ENCODE data around the gene MED27. TPM values are rescaled to one million over a fixed set of nuclear protein-coding genes. Genes with fewer than 3 reads are reported as not detected.
"Not testable (repeated sequence)": the region's sequence is repeated elsewhere in the genome, so short reads cannot be mapped to it uniquely, and the experiment has no call there.

MED27 gene
- total RNA-seq, 1 experiment from 2014 or later = 30.4 TPM

DNA sequence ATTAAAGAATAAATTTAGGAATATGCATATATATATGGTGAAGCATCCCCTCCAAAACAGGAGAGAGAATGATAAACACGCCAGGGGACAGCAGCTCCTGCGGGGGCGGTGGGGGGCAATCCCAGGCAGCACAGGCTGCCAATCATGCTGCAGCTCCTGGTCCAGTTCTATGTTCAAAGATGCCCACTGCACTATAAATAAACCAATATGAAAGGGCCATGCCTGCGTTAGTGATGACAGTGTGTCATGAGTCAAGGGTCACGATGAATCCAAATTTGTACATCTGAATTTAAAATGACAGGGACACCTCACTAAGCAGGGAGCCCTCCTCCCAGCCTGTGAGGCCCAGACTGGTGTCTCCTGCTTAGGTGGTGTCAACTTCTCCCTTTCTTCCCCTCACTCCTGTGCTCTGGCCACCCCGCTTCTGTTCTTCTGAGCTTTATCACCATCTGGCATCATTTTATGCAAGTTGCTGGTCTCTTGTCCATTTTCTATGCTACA lies 153.9 kb downstream of the MED27 start:
- H3K4me3 ChIP-seq (ENCODE audit: low read depth, low read length) = no peak overlapping the region
- Mint-ChIP-seq H3K27me3 (ENCODE audit: insufficient read depth, unreplicated experiment) (no peaks in the 10 kb centered on the region), H3K9me3 (ENCODE audit: unreplicated experiment) (no peaks in the 10 kb centered on the region), H3K4me1 (ENCODE audit: low read depth, unreplicated experiment) (peaks cover 15% of the 10 kb centered on the region), H3K36me3 (ENCODE audit: insufficient read depth, unreplicated experiment) (no peaks in the 10 kb centered on the region), H3K4me3 (ENCODE audit: unreplicated experiment) (no peak overlapping the region), H3K27ac (ENCODE audit: unreplicated experiment) (no peak overlapping the region)
- no peaks in the 10 kb centered on the region; the same call in 1 of the 2 replicates for H3K4me1 ChIP-seq
- intact Hi-C loops (cut with micrococcal nuclease; ENCODE audit: unreplicated experiment) = no loop called here
- CTCF ChIA-PET = no interaction called here
- no TSS peak for BruUV-seq (replicated peaks)
- H3K9me3 ChIP-seq = no peaks in the 10 kb centered on the region
- no peak for DNase-seq
- POLR2A ChIA-PET = no interaction called here
- TF ChIP-seq CTCF (IDR thresholded peaks at IDR 0.05; ENCODE audit: insufficient read depth in 1 of 2, low read depth in 1 of 2, low read length in 1 of 2, severe bottlenecking in 1 of 2, unreplicated experiment in 1 of 2) = no peak
- no peaks in the 10 kb centered on the region for H3K27me3 ChIP-seq (replicated peaks; ENCODE audit: control insufficient read depth, insufficient read depth, low read length)
- H3K36me3 ChIP-seq (ENCODE audit: control insufficient read depth, insufficient read depth, low read length) = no peaks in the 10 kb centered on the region

DNA sequence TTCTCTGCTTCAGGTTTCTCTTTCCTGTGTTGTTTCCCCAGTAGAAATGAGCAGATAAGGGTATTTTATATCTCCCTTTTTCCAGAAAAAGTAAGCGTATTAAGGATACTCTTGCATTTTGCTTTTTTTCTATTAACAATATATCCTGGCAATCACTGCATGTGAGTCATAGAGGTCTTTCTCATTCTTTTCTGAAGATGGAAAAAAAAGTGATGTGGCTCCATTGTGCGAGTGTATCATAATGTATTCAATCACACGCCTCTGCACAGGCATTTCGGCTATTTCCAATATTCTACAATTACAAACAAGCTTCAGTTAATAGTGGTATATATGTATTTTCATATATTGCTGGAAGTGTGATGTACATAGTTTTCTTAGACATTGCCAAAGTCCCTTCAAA lies 155.9 kb downstream of the MED27 start:
- H3K9me3 Mint-ChIP-seq (ENCODE audit: unreplicated experiment) = no peaks in the 10 kb centered on the region
- no peaks in the 10 kb centered on the region for H3K9me3 ChIP-seq
- BruUV-seq (replicated peaks) = no TSS peak
- H3K27me3 Mint-ChIP-seq (ENCODE audit: insufficient read depth, unreplicated experiment) = no peaks in the 10 kb centered on the region
- H3K4me1 ChIP-seq = no peaks in the 10 kb centered on the region; the same call in 1 of the 2 replicates
- H3K36me3 Mint-ChIP-seq (ENCODE audit: insufficient read depth, unreplicated experiment) = no peaks in the 10 kb centered on the region
- CTCF ChIA-PET = no interaction called here
- H3K27ac Mint-ChIP-seq (ENCODE audit: unreplicated experiment) = no peak overlapping the region
- no peak for DNase-seq
- H3K4me3 Mint-ChIP-seq (ENCODE audit: unreplicated experiment) = no peak overlapping the region
- POLR2A ChIA-PET = no interaction called here
- H3K4me1 Mint-ChIP-seq (ENCODE audit: low read depth, unreplicated experiment) = peaks cover 22% of the 10 kb centered on the region
- no peak for TF ChIP-seq CTCF (IDR thresholded peaks at IDR 0.05; ENCODE audit: insufficient read depth in 1 of 2, low read depth in 1 of 2, low read length in 1 of 2, severe bottlenecking in 1 of 2, unreplicated experiment in 1 of 2)
- no peak overlapping the region for H3K4me3 ChIP-seq (ENCODE audit: low read depth, low read length)
- H3K36me3 ChIP-seq (ENCODE audit: control insufficient read depth, insufficient read depth, low read length) = no peaks in the 10 kb centered on the region
- intact Hi-C loops (cut with micrococcal nuclease; ENCODE audit: unreplicated experiment) = no loop called here
- no peaks in the 10 kb centered on the region for H3K27me3 ChIP-seq (replicated peaks; ENCODE audit: control insufficient read depth, insufficient read depth, low read length)

DNA sequence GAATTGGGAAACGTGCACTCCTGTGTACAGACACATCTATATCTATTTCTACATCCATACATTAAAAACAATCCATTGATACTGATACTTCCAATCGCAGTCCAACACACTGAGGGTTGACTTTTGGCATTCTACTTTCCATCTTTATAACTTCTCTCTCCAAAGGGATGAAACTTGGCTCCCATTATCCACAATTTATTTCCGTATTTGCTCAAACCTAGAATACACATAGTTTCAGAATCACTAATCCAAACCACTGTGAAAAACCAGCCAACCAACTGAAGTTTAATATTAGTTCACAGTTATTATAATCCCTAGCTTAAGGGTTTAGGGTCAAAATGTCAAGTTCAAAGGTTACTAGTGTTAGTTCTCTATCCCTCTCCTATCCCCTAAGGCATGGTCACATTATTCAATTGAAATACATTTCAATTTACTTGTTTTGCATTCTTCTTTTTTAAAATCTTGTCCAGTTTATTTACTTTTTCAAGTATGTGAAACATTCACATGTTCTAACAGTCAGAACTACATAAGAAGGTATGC lies 156.5 kb downstream of the MED27 start:
- H3K4me1 ChIP-seq = no peaks in the 10 kb centered on the region; the same call in 1 of the 2 replicates
- CTCF ChIA-PET = no interaction called here
- no peak for TF ChIP-seq CTCF (IDR thresholded peaks at IDR 0.05; ENCODE audit: insufficient read depth in 1 of 2, low read depth in 1 of 2, low read length in 1 of 2, severe bottlenecking in 1 of 2, unreplicated experiment in 1 of 2)
- intact Hi-C loops (cut with micrococcal nuclease; ENCODE audit: unreplicated experiment) = no loop called here
- no peaks in the 10 kb centered on the region for H3K36me3 ChIP-seq (ENCODE audit: control insufficient read depth, insufficient read depth, low read length)
- Mint-ChIP-seq H3K9me3 (ENCODE audit: unreplicated experiment) (no peaks in the 10 kb centered on the region), H3K36me3 (ENCODE audit: insufficient read depth, unreplicated experiment) (no peaks in the 10 kb centered on the region), H3K27me3 (ENCODE audit: insufficient read depth, unreplicated experiment) (no peaks in the 10 kb centered on the region), H3K4me3 (ENCODE audit: unreplicated experiment) (no peak overlapping the region), H3K4me1 (ENCODE audit: low read depth, unreplicated experiment) (peaks cover 22% of the 10 kb centered on the region), H3K27ac (ENCODE audit: unreplicated experiment) (no peak overlapping the region)
- H3K4me3 ChIP-seq (ENCODE audit: low read depth, low read length) = no peak overlapping the region
- no peak for DNase-seq
- no TSS peak for BruUV-seq (replicated peaks)
- H3K27me3 ChIP-seq (replicated peaks; ENCODE audit: control insufficient read depth, insufficient read depth, low read length) = no peaks in the 10 kb centered on the region
- H3K9me3 ChIP-seq = no peaks in the 10 kb centered on the region
- POLR2A ChIA-PET = no interaction called here

DNA sequence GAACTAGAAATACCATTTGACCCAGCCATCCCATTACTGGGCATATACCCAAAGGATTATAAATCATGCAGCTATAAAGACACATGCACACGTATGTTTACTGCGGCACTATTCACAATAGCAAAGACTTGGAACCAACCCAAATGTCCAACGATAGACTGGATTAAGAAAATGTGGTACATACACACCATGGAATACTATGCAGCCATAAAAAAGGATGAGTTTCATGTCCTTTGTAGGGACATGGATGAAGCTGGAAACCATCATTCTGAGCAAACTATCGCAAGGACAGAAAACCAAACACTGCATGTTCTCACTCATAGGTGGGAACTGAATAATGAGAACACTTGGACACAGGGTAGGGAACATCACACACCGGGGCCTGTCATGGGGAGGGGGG lies 158.0 kb downstream of the MED27 start:
- H3K4me3 Mint-ChIP-seq (ENCODE audit: unreplicated experiment) = not testable (repeated sequence)

More for the DNA sequence above, 158.0 kb downstream of the MED27 start:
- BruUV-seq (replicated peaks); H3K36me3 ChIP-seq (ENCODE audit: control insufficient read depth, insufficient read depth, low read length); intact Hi-C loops (cut with micrococcal nuclease; ENCODE audit: unreplicated experiment); POLR2A ChIA-PET; DNase-seq; H3K36me3 Mint-ChIP-seq (ENCODE audit: insufficient read depth, unreplicated experiment); H3K9me3 ChIP-seq; CTCF ChIA-PET; H3K27me3 ChIP-seq (replicated peaks; ENCODE audit: control insufficient read depth, insufficient read depth, low read length); H3K27ac Mint-ChIP-seq (ENCODE audit: unreplicated experiment); H3K9me3 Mint-ChIP-seq (ENCODE audit: unreplicated experiment); H3K4me3 ChIP-seq (ENCODE audit: low read depth, low read length); H3K27me3 Mint-ChIP-seq (ENCODE audit: insufficient read depth, unreplicated experiment); H3K4me1 ChIP-seq: not testable (repeated sequence)
- H3K4me1 Mint-ChIP-seq (ENCODE audit: low read depth, unreplicated experiment) = peaks cover 22% of the 10 kb centered on the region
